Measurements from ENCODE around the gene ARID3C.

ARID3C gene

GRCh38 chr9:34627716-34628655 is 880 bp downstream of the ARID3C start:
- no peak for DNase-seq

GRCh38 chr9:34625186-34625486 is 3.7 kb downstream of the ARID3C start:
- no peak for DNase-seq

GRCh38 chr9:34624475-34625185 is 4.2 kb downstream of the ARID3C start:
- no peak for DNase-seq

GRCh38 chr9:34623374-34624235 is 5.3 kb downstream of the ARID3C start:
- DNase-seq = no peak

GRCh38 chr9:34620061-34620994 is 8.5 kb downstream of the ARID3C start, which contains the start of gene DCTN3:
Gene DCTN3 (minus strand): TSS chr9:34620495. CDS start chr9:34620464, 31 bp downstream.
- peak; percentile 66 to 85 for DNase-seq

GRCh38 chr9:34615132-34615531 is 13.7 kb downstream of the ARID3C start:
- no peak for DNase-seq

GRCh38 chr9:34612788-34613390 is 16.0 kb downstream of the ARID3C start:
- DNase-seq = peak; percentile 13 to 70

- peak; percentile 60 to 69 for DNase-seq
Observed at GRCh38 chr9:34611811-34612787, 16.8 kb downstream of the ARID3C start, which contains the start of gene RPP25L. Gene RPP25L (minus strand): TSS chr9:34612097. CDS start chr9:34611296, 801 bp downstream.

- no peak for DNase-seq
Observed at GRCh38 chr9:34611251-34611810, 17.5 kb downstream of the ARID3C start.

- DNase-seq = no peak
Observed at GRCh38 chr9:34610434-34611206, 18.2 kb downstream of the ARID3C start.

- DNase-seq = no peak
Observed at GRCh38 chr9:34607331-34607730, 21.5 kb downstream of the ARID3C start.

GRCh38 chr9:34606905-34607304 is 22.0 kb downstream of the ARID3C start:
- DNase-seq = no peak

- no peak for DNase-seq
Observed at GRCh38 chr9:34606190-34606589, 22.7 kb downstream of the ARID3C start.

GRCh38 chr9:34603610-34604231 is 25.1 kb downstream of the ARID3C start:
- DNase-seq = peak; percentile 30 to 47

GRCh38 chr9:34601937-34602573 is 26.8 kb downstream of the ARID3C start:
- DNase-seq = no peak

- no peak for DNase-seq
Observed at GRCh38 chr9:34600908-34601307, 28.0 kb downstream of the ARID3C start.

- DNase-seq = no peak
Observed at GRCh38 chr9:34599546-34599945, 29.3 kb downstream of the ARID3C start.

- no peak for DNase-seq
Observed at GRCh38 chr9:34594177-34594576, 34.7 kb downstream of the ARID3C start.

All from SHP77 (cell line).